GM18951 (cell line): Measurements from ENCODE around the gene DCST1.

Experiments
- POLR2A ChIP-seq: IDR thresholded peaks from 4 replicates; pipeline ENCODE4 v1.6.1; 2011; ENCODE audit warnings: mild to moderate bottlenecking; ENCODE audit not compliant: insufficient read length, insufficient read depth; ENCODE audit errors: extremely low read depth
- in situ Hi-C: fragments of 300-500 bp; cut with MboI; formaldehyde crosslinking; loops from one replicate; pipeline ENCODE4 v1.12.0; 2022; ENCODE audit warnings: low sequenced_read_pairs, mixed read lengths, inconsistent platforms; ENCODE audit not compliant: unreplicated experiment

Gene DCST1

GRCh38 chr1:155064832-155065429, 31.3 kb downstream of the DCST1 start:
- in situ Hi-C loops, result no loop called here
- TF ChIP-seq POLR2A, result no peak

GRCh38 chr1:155066777-155067176, 33.2 kb downstream of the DCST1 start:
- in situ Hi-C loops, result no loop called here

GRCh38 chr1:155068599-155068998, 35.0 kb downstream of the DCST1 start:
- in situ Hi-C loops, result no loop called here
- no peak for TF ChIP-seq POLR2A

More at GRCh38 chr1:155066777-155067176, 33.2 kb downstream of the DCST1 start:
- no peak for TF ChIP-seq POLR2A

GRCh38 chr1:155069551-155070157, 36.0 kb downstream of the DCST1 start:
- no peak for TF ChIP-seq POLR2A
- in situ Hi-C loops, result loop anchor here (10.0 kb wide), 1 partner anchor 505 kb away; the partner anchor contains the start of gene CHRNB2

- TF ChIP-seq POLR2A, result no peak
- in situ Hi-C loops, result loop anchor here (10.0 kb wide), 1 partner anchor 505 kb away; the partner anchor contains the start of gene CHRNB2
These were observed 36.6 kb downstream of the DCST1 start for GRCh38 chr1:155070158-155070621.

GRCh38 chr1:155070721-155071569, 37.3 kb downstream of the DCST1 start:
- in situ Hi-C loops, result loop anchor here (10.0 kb wide), 1 partner anchor 506 kb away; the partner anchor contains the start of gene CHRNB2
- no peak for TF ChIP-seq POLR2A

- no peak for TF ChIP-seq POLR2A
- in situ Hi-C loops, result loop anchor here (10.0 kb wide), 1 partner anchor 507 kb away; the partner anchor contains the start of gene CHRNB2
These were observed 38.1 kb downstream of the DCST1 start for GRCh38 chr1:155071701-155072100.

GRCh38 chr1:155072531-155073289, 39.1 kb downstream of the DCST1 start:
- in situ Hi-C loops, result loop anchor here (10.0 kb wide), 1 partner anchor 508 kb away; the partner anchor contains the start of gene CHRNB2
- TF ChIP-seq POLR2A, result no peak

- in situ Hi-C loops, result loop anchor here (10.0 kb wide), 1 partner anchor 509 kb away; the partner anchor contains the start of gene CHRNB2
- TF ChIP-seq POLR2A, result no peak
These were observed 40.0 kb downstream of the DCST1 start for GRCh38 chr1:155073377-155074242.

- in situ Hi-C loops, result loop anchor here (10.0 kb wide), 1 partner anchor 511 kb away; the partner anchor contains the start of gene CHRNB2
- no peak for TF ChIP-seq POLR2A
These were observed 41.9 kb downstream of the DCST1 start for GRCh38 chr1:155075535-155075934.

- no peak for TF ChIP-seq POLR2A
- in situ Hi-C loops, result loop anchor here (10.0 kb wide), 1 partner anchor 512 kb away; the partner anchor contains the start of gene CHRNB2
These were observed 42.7 kb downstream of the DCST1 start for GRCh38 chr1:155076371-155076770.
